H54 (cell line): Measurements from ENCODE around the gene TRIM31.
"Not testable (repeated sequence)": the region's sequence is repeated elsewhere in the genome, so short reads cannot be mapped to it uniquely, and the experiment has no call there.

Source experiments
- DNase-seq: peaks from one replicate; pipeline ENCODE4 v3.0.0; 2011; ENCODE audit warnings: low spot score, mixed read lengths; ENCODE audit not compliant: insufficient read length
- FAIRE-seq: peaks from 3 replicates; lab custom pipeline; 2011; peaks lifted over from hg19 to GRCh38; lab: Jason Lieb, UNC
- POLR2A ChIP-seq: IDR thresholded peaks from 2 replicates; pipeline ENCODE4 v1.6.1; 2011; ENCODE audit warnings: low read depth, mild to moderate bottlenecking, low read length

TRIM31 gene

DNA sequence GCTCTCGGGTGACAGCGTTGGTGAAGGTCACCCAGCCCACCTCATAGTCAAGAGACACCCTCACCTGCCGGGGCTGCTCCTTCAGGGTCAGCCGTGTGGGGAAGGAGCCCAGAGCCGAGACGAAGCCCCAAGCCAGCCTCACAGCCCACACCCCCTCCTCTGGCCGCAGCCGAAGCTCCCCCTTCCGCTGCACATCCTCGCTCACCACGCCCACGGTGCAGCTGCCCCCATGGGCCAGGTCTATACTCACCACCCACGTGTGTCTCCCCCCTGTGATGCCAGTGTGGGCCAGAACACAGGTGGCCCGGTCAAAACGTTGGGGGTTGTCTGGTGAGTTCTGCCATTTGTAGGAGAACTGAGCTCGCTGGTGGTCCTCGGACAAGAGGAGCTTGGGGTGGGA is 41.2 kb upstream of the TRIM31 start:
- FAIRE-seq (no peak), DNase-seq (no peak)
- no peak for TF ChIP-seq POLR2A

DNA sequence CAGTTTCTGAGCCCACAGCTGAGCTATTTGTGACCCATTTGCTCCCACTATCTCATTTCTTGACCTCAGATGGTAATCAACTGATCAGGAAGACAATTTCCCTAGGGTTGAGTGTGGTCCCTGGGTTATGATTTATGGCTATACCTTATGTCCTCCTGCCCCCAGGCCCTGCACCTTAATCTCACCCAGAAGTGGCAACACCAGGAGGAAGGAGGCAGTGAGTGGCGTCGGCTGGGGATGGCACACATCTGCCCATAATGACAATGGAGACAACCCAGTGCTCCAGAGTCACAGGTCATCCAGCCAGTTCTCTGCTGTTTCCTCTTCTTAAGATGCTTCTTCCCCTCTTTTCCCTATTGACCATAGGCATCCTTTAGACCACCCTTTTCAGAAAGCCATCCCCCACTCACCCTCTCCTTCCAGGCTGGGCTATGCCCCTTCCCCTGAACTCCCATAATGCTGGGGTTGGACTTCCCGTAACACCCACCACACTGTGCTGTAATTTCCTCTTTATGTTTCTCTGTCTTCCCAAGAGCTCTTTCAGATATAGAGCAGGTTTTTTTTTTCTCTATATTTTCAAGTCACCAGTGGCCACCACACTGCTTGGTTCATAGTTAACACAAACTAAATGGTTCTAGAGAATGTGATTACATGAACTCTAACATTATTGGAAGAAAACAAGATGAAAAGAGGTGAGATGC is 40.2 kb upstream of the TRIM31 start:
- DNase-seq (no peak), FAIRE-seq (no peak)
- TF ChIP-seq POLR2A = no peak

DNA sequence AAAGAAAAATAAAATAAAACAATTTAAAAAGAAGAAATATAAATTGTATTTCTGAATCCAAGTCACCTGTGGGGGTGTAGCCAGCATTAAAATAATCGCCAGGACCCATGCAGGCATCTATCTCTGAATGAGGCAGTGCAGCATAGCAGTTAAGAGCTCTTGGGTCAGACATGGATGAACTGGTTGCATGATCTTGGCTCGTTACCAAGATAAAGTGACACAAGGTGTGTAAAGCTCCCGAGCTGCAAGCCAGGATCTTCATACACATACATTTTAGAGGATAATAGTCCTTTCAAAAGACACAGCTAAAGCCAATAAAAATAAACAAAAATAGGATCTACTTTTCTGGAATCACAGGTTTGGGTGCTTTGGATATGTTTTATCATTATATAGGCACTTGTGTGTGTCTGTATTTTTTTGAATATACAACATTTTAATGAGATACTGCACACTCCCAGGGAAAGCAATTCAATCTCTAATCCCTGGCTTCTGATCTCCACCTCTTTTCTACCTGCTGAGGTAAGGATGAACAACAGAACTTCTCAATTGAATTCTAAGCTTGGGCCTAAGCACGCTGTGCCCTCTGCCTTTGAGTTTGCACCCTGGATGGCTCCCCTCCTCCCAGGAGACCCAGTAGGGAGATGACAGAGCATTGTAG is 39.3 kb upstream of the TRIM31 start:
- TF ChIP-seq POLR2A = no peak
- DNase-seq (no peak), FAIRE-seq (no peak)

- FAIRE-seq (no peak), DNase-seq (no peak)
- no peak for TF ChIP-seq POLR2A
Observed at GRCh38 chr6:30151580-30151979, 38.7 kb upstream of the TRIM31 start.

DNA sequence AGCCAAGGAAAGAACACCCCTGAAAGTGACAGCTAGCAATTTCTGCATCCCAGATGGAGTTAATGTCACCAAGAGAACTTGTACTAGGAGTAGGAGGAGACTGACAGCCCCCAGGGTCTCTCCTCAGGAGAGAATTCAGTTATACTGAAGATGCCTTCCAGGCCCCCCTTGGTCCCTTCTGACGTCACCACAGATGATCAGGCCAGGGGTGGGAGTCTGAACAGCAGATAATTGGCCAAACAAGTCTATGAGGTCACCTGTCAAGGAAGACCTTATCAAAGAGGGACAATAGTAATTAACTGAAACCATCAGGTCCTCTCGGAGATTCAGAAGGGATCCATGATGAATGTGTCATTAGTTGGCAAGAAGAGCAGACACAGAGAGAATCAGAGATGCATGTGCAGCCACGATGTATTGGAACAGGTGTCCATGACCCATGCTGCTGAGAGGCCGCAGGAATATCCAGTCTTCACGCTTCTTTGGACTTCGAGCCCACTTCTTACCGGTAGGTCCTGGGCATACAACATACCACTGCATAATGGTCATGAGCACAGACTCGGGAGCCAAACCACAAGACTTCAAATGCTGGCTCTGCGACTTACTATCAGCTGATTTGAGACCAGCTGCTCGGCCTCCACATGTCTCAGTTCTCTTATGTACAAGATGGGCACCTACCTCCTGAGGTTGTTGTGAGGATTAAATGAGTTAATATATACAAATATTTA is 37.9 kb upstream of the TRIM31 start:
- no peak for TF ChIP-seq POLR2A
- no peak for FAIRE-seq

DNA sequence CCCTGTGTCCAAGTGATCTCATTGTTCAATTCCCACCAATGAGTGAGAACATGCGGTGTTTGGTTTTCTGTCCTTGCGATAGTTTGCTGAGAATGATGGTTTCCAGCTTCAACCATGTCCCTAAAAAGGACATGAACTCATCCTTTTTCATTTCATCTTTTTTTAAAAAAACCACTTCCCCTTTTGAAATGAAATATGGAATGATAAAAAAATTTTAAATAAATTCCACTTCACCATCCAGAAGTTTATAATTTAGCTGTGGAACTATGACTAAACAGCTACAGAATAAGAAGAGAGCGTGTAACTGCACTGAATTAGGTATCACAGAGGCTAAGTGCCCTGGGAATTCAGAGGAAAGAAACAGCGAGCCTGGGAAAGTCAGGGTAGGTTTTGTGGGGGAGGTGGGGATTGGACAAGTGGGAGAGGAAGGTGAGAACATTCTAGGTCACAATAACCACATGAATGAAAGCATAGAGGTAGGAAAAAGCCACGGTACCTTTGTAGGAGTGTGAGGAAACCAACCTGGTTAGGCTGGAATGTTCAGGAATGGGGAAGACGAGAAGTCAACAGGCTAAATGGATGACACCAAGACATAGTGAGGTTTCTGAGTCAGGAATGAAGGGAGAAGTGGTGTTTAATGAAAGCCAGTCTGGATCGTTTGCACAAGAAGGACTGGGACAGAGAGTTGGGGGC is 37.1 kb upstream of the TRIM31 start:
- TF ChIP-seq POLR2A = no peak
- DNase-seq = no peak
- FAIRE-seq = no peak

More for the DNA sequence above, 37.9 kb upstream of the TRIM31 start:
- DNase-seq = no peak

GRCh38 chr6:30149234-30149633 is 36.3 kb upstream of the TRIM31 start:
- DNase-seq (no peak), FAIRE-seq (no peak)
- no peak for TF ChIP-seq POLR2A

DNA sequence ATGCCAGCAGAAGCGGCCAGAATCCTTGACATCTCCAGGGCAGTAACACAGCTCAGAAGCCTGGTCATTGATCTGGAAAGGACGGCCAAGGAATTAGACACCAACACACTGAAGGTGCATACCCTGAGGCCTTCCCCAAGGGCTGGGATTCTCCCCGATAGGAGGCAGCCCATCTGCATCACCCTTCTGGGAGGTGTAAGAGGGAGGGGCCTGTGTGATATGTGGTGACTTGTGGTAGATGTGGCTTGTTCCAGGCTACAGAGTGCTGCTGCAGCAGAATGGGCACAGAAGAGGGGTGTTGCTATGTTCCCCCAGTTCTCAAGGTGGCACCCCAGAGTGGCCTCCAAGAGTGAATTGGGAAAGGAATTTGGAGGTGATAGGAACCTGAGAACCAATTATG is 34.2 kb upstream of the TRIM31 start:
- FAIRE-seq = no peak
- no peak for DNase-seq
- no peak for TF ChIP-seq POLR2A

GRCh38 chr6:30145818-30146217 is 32.9 kb upstream of the TRIM31 start:
- no peak for FAIRE-seq
- no peak for DNase-seq
- no peak for TF ChIP-seq POLR2A

- no peak for TF ChIP-seq POLR2A
- FAIRE-seq = no peak
- DNase-seq = no peak
Observed at GRCh38 chr6:30144811-30145210, 31.9 kb upstream of the TRIM31 start.

- DNase-seq (no peak), FAIRE-seq (no peak)
- TF ChIP-seq POLR2A = no peak
Observed at GRCh38 chr6:30143780-30144179, 30.9 kb upstream of the TRIM31 start.

- FAIRE-seq = no peak
- TF ChIP-seq POLR2A = no peak
Observed at GRCh38 chr6:30142665-30143064, 29.8 kb upstream of the TRIM31 start.

GRCh38 chr6:30140240-30140639 is 27.4 kb upstream of the TRIM31 start:
- FAIRE-seq, DNase-seq: not testable (repeated sequence)

More at GRCh38 chr6:30142665-30143064, 29.8 kb upstream of the TRIM31 start:
- no peak for DNase-seq
